Tibial nerve (tissue), 4 donors: ENCODE results near the gene ZNF341. TPM values are rescaled to one million over a fixed set of nuclear protein-coding genes. Genes with fewer than 3 reads are reported as not detected.

Experiments used
- DNase-seq, 2 donors: peaks; one replicate each; pipeline ENCODE4 v3.0.0-alpha.2; 2019; ENCODE audit warnings: low spot score in 2 of 2
- H3K27ac ChIP-seq, 4 donors: fragments of 200-600 bp; sonication (generic) in 3 of 4; one replicate each; pipeline ENCODE4 v1.5.1; 2017 to 2019; ENCODE audit warnings: mild to moderate bottlenecking in 1 of 4
- H3K27me3 ChIP-seq, 2 donors: fragments of 200-600 bp; sonication (generic) in 1 of 2; one replicate each; pipeline versions ENCODE4 v1.5.1 to v1.6.0; 2017 to 2019
- H3K36me3 ChIP-seq, 3 donors: fragments of 200-600 bp; sonication (generic); one replicate each; pipeline ENCODE4 v1.5.1; 2018 to 2019
- H3K4me1 ChIP-seq, 4 donors: fragments of 200-600 bp; sonication (generic) in 3 of 4; one replicate each; pipeline ENCODE4 v1.5.1; 2017 to 2019
- H3K4me3 ChIP-seq, 4 donors: fragments of 200-600 bp; sonication (generic) in 3 of 4; one replicate each; pipeline ENCODE4 v1.5.1; 2017 to 2019; ENCODE audit warnings: mild to moderate bottlenecking in 1 of 4, moderate library complexity in 1 of 4
- H3K9me3 ChIP-seq, 4 donors: fragments of 200-600 bp; sonication (generic) in 3 of 4; one replicate each; pipeline ENCODE4 v1.5.1; 2017 to 2019
- CTCF ChIP-seq, 5 experiments: fragments of 200-600 bp in 3 of 5; fragments of 450-650 bp in 2 of 5; sonication (generic) in 3 of 5; IDR thresholded peaks; one replicate each; pipeline ENCODE4 v1.5.1; 2016 to 2019; ENCODE audit warnings: antibody characterized with exemption in 5 of 5, mild to moderate bottlenecking in 3 of 5, moderate library complexity in 2 of 5
- EP300 ChIP-seq, 2 donors: sonication (generic); formaldehyde crosslinking; IDR thresholded peaks; one replicate each; pipeline ENCODE4 v1.6.1; 2017; ENCODE audit warnings: antibody characterized with exemption in 2 of 2, mild to moderate bottlenecking in 1 of 2
- POLR2A ChIP-seq, 2 donors: fragments of 450-650 bp; IDR thresholded peaks; one replicate each; pipeline ENCODE4 v1.6.1; 2017; ENCODE audit warnings: antibody characterized with exemption in 2 of 2, mild to moderate bottlenecking in 2 of 2, moderate library complexity in 2 of 2
- WGBS, 2 donors: methylation state at CpG; one replicate each; pipeline ENCODE4 v1.1.5; 2018; 5-methylcytosine and 5-hydroxymethylcytosine counted together
- total RNA-seq, 4 donors: library from RNA; depleted of rRNA; stranded (reverse); fragments of >200 nt; gene quantifications; one replicate each; pipeline ENCODE4 v1.1.0, GENCODE V29; 2016

ZNF341 gene
- total RNA-seq, 4 donors from 2014 or later = 1.7 to 4.8 (median 2.1) TPM

- Histone ChIP-seq H3K27ac (no peak overlapping the region), H3K27me3 (no peaks in the 10 kb centered on the region), H3K9me3 (no peaks in the 10 kb centered on the region), H3K4me3 (no peak overlapping the region), H3K36me3 (peaks cover 0 to 6% (median 0%) of the 10 kb centered on the region in 3 donors), H3K4me1 (peaks cover 0 to 59% (median 27%) of the 10 kb centered on the region in 4 donors)
- TF ChIP-seq EP300 (IDR thresholded peaks at IDR 0.05) = no peak
- no peak for TF ChIP-seq POLR2A (IDR thresholded peaks at IDR 0.05)
- no peak for TF ChIP-seq CTCF (IDR thresholded peaks at IDR 0.05)
- 95 to 98% methylated on average over 5 of the region's 5 CpGs for WGBS, 2 donors
- DNase-seq = no peak
These were observed 91.2 kb downstream of the ZNF341 start for GRCh38 chr20:33822991-33823390.

GRCh38 chr20:33824852-33825251 is 93.1 kb downstream of the ZNF341 start:
- no peak overlapping the region for H3K27ac ChIP-seq
- H3K36me3 ChIP-seq = peaks cover 0 to 6% (median 0%) of the 10 kb centered on the region in 3 donors
- H3K4me3 ChIP-seq = no peak overlapping the region
- peaks cover 0 to 70% (median 37%) of the 10 kb centered on the region in 4 donors for H3K4me1 ChIP-seq
- no peaks in the 10 kb centered on the region for H3K27me3 ChIP-seq
- DNase-seq = no peak
- no peaks in the 10 kb centered on the region for H3K9me3 ChIP-seq
- TF ChIP-seq POLR2A (IDR thresholded peaks at IDR 0.05) (no peak), EP300 (IDR thresholded peaks at IDR 0.05) (no peak), CTCF (IDR thresholded peaks at IDR 0.05) (no peak)
- WGBS, 2 donors = 92 to 95% methylated on average over 1 of the region's 1 CpG

- no peak for DNase-seq
- Histone ChIP-seq H3K36me3 (peaks cover 0 to 6% (median 0%) of the 10 kb centered on the region in 3 donors), H3K9me3 (no peaks in the 10 kb centered on the region), H3K4me3 (no peak overlapping the region), H3K27ac (no peak overlapping the region), H3K27me3 (no peaks in the 10 kb centered on the region), H3K4me1 (peaks cover 0 to 70% (median 43%) of the 10 kb centered on the region in 4 donors)
- TF ChIP-seq POLR2A (IDR thresholded peaks at IDR 0.05) (no peak), CTCF (IDR thresholded peaks at IDR 0.05) (no peak), EP300 (IDR thresholded peaks at IDR 0.05) (no peak)
- 74 to 79% methylated on average over 3 of the region's 3 CpGs for WGBS, 2 donors
These were observed 93.8 kb downstream of the ZNF341 start for GRCh38 chr20:33825340-33826269.

GRCh38 chr20:33826270-33826897 is 94.6 kb downstream of the ZNF341 start:
- H3K36me3 ChIP-seq = peaks cover 0 to 6% (median 0%) of the 10 kb centered on the region in 3 donors
- WGBS, 2 donors = 86 to 87% methylated on average over 5 of the region's 5 CpGs
- peaks cover 0 to 72% (median 45%) of the 10 kb centered on the region in 4 donors for H3K4me1 ChIP-seq

GRCh38 chr20:33827109-33827508 is 95.3 kb downstream of the ZNF341 start:
- H3K9me3 ChIP-seq = no peaks in the 10 kb centered on the region
- H3K4me1 ChIP-seq = peaks cover 0 to 79% (median 51%) of the 10 kb centered on the region in 4 donors
- peaks cover 0 to 6% (median 0%) of the 10 kb centered on the region in 3 donors for H3K36me3 ChIP-seq
- H3K27ac ChIP-seq = no peak overlapping the region
- TF ChIP-seq CTCF (IDR thresholded peaks at IDR 0.05) (no peak), EP300 (IDR thresholded peaks at IDR 0.05) (no peak), POLR2A (IDR thresholded peaks at IDR 0.05) (no peak)
- H3K27me3 ChIP-seq = no peaks in the 10 kb centered on the region
- no peak overlapping the region for H3K4me3 ChIP-seq
- WGBS, 2 donors = 88 to 93% methylated on average over 2 of the region's 2 CpGs
- no peak for DNase-seq

More at GRCh38 chr20:33826270-33826897, 94.6 kb downstream of the ZNF341 start:
- H3K27me3 ChIP-seq = no peaks in the 10 kb centered on the region
- no peak for TF ChIP-seq EP300 (IDR thresholded peaks at IDR 0.05)
- H3K9me3 ChIP-seq = no peaks in the 10 kb centered on the region
- H3K27ac ChIP-seq = no peak overlapping the region
- no peak for DNase-seq
- H3K4me3 ChIP-seq = no peak overlapping the region
